Thoracic aorta (tissue), 2 donors: ENCODE results near the gene CFAP100. TPM values are rescaled to one million over a fixed set of nuclear protein-coding genes. Genes with fewer than 3 reads are reported as not detected.

Experiments
- ATAC-seq: fragments of 150-250 bp; one replicate; pipeline ENCODE4 v1.8.0; 2017; ENCODE audit warnings: low read depth; ENCODE audit not compliant: insufficient number of reproducible peaks, low FRiP score
- DNase-seq: peaks from one replicate; pipeline ENCODE4 v3.0.0-alpha.2; 2020; ENCODE audit warnings: low spot score
- H3K27ac ChIP-seq, 2 donors: fragments of 200-600 bp; sonication (generic); 1 replicate in 1 of 2; 2 replicates in 1 of 2; pipeline ENCODE4 v1.5.1; 2016; ENCODE audit warnings: mild to moderate bottlenecking in 2 of 2, moderate library complexity in 2 of 2
- H3K27me3 ChIP-seq: fragments of 200-600 bp; sonication (generic); replicated peaks from 2 replicates; pipeline ENCODE4 v1.6.0; 2016; ENCODE audit warnings: mild to moderate bottlenecking; ENCODE audit not compliant: insufficient read depth
- H3K36me3 ChIP-seq: fragments of 200-600 bp; sonication (generic); one replicate; pipeline ENCODE4 v1.5.1; 2016
- H3K4me1 ChIP-seq, 2 donors: fragments of 200-600 bp; sonication (generic); 1 replicate in 1 of 2; 2 replicates in 1 of 2; pipeline versions ENCODE4 v1.5.1 to v1.6.0; 2016; ENCODE audit warnings: low read depth in 2 of 2, mild to moderate bottlenecking in 1 of 2; ENCODE audit not compliant: control insufficient read depth in 1 of 2
- H3K4me3 ChIP-seq: fragments of 200-600 bp; sonication (generic); 2 replicates; pipeline ENCODE4 v1.5.1; 2016; ENCODE audit warnings: mild to moderate bottlenecking
- H3K9me3 ChIP-seq: fragments of 200-600 bp; sonication (generic); 2 replicates; pipeline ENCODE4 v1.5.1; 2016
- total RNA-seq, 2 donors: library from RNA; depleted of rRNA; stranded (reverse); fragments of >200 nt; gene quantifications; one replicate each; pipeline versions ENCODE4 v1.1.0 to v1.2.3, GENCODE V29; 2016
- TF ChIP-seq, protein P1 (sequence below): fragments of 200-600 bp; sonication (generic); IDR thresholded peaks from one replicate; pipeline ENCODE4 v1.5.1; 2019; ENCODE audit warnings: antibody characterized with exemption

The CFAP100 gene
- total RNA-seq, 2 donors from 2014 or later, result not detected

DNA sequence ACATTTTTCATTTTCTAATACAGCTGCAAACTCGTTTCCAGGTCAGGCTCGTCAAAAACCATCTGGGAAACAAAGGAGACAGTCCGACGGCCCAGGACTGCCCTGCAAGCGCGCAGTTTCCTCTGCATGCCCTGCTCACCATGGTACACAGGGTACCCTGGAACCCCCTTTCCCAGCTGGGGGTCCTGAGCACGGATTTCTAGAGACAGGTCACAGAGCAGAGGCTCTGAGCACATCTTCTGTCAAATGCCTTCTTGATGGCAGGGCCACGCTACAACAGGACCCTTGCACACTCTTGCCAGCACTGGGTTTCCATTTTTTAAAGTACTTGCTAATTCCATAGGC, 72.9 kb downstream of the CFAP100 start:
- ATAC-seq (no peak), DNase-seq (no peak)
- Histone ChIP-seq H3K9me3 (no peaks in the 10 kb centered on the region), H3K4me3 (no peak overlapping the region), H3K36me3 (peaks cover 73% of the 10 kb centered on the region), H3K27ac (no peak overlapping the region), H3K27me3 (no peaks in the 10 kb centered on the region), H3K4me1 (peaks cover 9 to 14% of the 10 kb centered on the region in 2 donors)
- TF ChIP-seq, protein P1, sequence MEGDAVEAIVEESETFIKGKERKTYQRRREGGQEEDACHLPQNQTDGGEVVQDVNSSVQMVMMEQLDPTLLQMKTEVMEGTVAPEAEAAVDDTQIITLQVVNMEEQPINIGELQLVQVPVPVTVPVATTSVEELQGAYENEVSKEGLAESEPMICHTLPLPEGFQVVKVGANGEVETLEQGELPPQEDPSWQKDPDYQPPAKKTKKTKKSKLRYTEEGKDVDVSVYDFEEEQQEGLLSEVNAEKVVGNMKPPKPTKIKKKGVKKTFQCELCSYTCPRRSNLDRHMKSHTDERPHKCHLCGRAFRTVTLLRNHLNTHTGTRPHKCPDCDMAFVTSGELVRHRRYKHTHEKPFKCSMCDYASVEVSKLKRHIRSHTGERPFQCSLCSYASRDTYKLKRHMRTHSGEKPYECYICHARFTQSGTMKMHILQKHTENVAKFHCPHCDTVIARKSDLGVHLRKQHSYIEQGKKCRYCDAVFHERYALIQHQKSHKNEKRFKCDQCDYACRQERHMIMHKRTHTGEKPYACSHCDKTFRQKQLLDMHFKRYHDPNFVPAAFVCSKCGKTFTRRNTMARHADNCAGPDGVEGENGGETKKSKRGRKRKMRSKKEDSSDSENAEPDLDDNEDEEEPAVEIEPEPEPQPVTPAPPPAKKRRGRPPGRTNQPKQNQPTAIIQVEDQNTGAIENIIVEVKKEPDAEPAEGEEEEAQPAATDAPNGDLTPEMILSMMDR, result no peak

DNA sequence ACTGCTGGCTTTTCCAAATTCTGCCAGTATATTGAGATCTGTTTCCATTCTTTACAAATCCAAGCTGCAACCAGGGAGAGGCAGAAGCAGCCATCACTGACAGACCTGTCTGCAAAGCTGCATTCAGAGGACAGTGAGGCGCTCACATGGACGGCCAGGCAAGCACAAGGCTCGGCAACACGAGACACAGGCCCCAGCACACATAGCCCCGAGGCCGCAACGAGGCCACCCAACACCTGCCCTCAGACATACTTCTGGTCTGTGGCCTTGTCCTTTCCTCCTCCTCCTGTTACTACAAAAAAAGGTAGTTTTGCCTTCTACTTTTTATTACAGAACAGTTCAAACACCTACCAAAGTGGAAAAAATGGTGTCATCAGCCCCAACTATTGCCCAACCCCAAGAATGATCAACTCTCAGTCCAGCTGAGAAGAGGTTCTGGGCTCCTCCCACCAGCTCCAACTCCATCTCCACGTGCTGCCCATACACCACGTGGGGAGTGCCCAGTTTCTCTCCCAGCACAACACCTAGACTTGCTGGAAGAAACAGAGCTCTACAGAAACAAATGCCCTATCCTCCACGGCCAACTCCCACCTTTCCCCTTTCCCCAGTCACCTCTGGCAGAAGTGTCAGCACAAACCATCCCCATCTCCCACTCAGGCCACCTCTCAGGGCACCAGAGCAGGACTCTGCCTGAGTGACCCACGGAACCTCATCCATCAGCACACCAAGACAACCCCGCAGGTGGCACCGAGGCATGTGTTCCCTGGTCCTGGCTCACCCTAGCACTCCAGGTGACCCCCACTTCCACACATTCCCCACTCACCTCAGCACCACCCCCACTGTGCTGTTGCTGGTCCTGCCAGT, 73.6 kb downstream of the CFAP100 start:
- DNase-seq (no peak), ATAC-seq (no peak)
- Histone ChIP-seq H3K36me3 (peaks cover 69% of the 10 kb centered on the region), H3K4me1 (peaks cover 15 to 21% of the 10 kb centered on the region in 2 donors), H3K4me3 (no peak overlapping the region), H3K27ac (no peak overlapping the region), H3K9me3 (no peaks in the 10 kb centered on the region), H3K27me3 (no peaks in the 10 kb centered on the region)
- TF ChIP-seq, protein P1, result no peak

DNA sequence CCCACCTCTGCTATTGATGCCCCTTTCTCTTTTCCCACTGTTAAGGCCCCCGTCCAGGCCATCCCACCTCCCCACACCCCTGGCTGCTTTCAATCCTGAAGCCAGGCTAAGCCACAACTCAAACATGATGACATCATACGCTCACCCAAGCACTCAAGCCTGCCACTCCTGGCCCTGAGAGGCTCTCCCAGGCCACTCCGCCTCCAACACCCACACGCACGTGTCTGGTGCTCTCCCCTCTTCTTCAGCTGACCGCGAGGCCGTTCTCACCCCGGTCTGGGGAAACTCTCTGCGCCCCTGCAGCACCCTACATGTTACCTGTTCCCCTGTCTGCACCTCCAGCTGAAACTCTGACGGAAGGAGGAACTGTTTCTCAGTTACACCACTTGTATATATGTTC, 74.8 kb downstream of the CFAP100 start:
- Histone ChIP-seq H3K9me3 (no peaks in the 10 kb centered on the region), H3K36me3 (peaks cover 62% of the 10 kb centered on the region), H3K4me3 (no peak overlapping the region), H3K4me1 (peaks cover 28 to 33% of the 10 kb centered on the region in 2 donors), H3K27ac (no peak overlapping the region), H3K27me3 (no peaks in the 10 kb centered on the region)
- TF ChIP-seq, protein P1, result no peak
- ATAC-seq (no peak), DNase-seq (no peak)

DNA sequence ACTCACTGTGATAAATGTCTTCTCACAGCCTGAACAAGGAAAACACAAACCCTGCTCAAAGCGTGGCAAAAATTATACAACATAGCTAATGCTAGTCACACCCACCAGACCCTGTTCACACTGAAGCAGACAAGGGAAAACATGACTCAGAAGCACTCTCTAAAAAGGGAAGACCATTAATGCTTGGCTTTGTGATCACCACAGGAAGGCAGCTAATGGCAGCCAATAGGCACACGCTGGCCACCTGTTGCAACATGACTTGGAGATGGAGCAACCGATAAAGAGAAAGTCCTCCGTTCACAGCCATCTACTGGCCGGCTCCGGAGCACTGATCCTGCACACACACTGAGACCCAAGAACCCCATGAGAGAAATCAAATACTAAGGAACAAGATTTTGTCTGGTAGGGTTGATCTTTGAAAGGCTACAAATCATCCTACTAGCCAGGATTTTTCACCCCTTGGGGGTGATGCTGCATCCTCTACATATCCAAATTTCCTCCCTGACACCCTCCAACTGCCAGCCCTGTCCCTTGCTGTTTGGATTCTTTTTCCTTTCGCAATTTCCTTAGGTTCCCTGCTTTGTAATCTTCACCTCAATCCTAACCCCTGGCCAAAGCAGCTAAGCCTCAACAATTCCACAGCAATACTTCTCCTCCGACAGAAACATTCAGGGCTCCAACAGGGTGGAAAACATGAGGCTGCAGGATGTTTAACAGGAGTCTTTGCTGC, 77.7 kb downstream of the CFAP100 start:
- H3K9me3 ChIP-seq, result no peaks in the 10 kb centered on the region
- peaks cover 35 to 42% of the 10 kb centered on the region in 2 donors for H3K4me1 ChIP-seq
- peak overlapping the region; percentile 26 to 54 for H3K27ac ChIP-seq
- TF ChIP-seq, protein P1, result no peak
- H3K36me3 ChIP-seq, result peaks cover 33% of the 10 kb centered on the region
- peak; percentile 83 for ATAC-seq
- DNase-seq, result peak; percentile 68
- no peaks in the 10 kb centered on the region for H3K27me3 ChIP-seq
- peak overlapping the region; percentile 87 for H3K4me3 ChIP-seq
